Mesodermal cell (in vitro differentiated cells): ENCODE measurements around the gene MUC21.
A peak's percentile ranks its signal among the peaks of the same experiment; 100 is the strongest.
"Not testable (repeated sequence)": the region's sequence is repeated elsewhere in the genome, so short reads cannot be mapped to it uniquely, and the experiment has no call there.

Experiments used
- H3K27ac ChIP-seq: 2 replicates; pipeline ENCODE4 v1.7.0; 2013; ENCODE audit warnings: mild to moderate bottlenecking, low read depth, low read length, moderate library complexity; ENCODE audit not compliant: severe bottlenecking
- H3K36me3 ChIP-seq: 2 replicates; pipeline ENCODE4 v1.7.1; 2013; ENCODE audit warnings: mild to moderate bottlenecking, low read length, moderate library complexity; ENCODE audit not compliant: control insufficient read depth, insufficient read depth
- H3K4me1 ChIP-seq: one replicate; pipeline ENCODE4 v1.7.1; 2013; ENCODE audit warnings: mild to moderate bottlenecking, low read length; ENCODE audit not compliant: insufficient read depth, control insufficient read depth, poor library complexity, severe bottlenecking
- H3K4me3 ChIP-seq: 2 replicates; pipeline ENCODE4 v1.7.0; 2013; ENCODE audit warnings: low read length, control low read depth, mild to moderate bottlenecking; ENCODE audit not compliant: insufficient read depth, poor library complexity, severe bottlenecking; ENCODE audit errors: extremely low read depth
- H3K9me3 ChIP-seq: 2 replicates; pipeline ENCODE4 v1.7.1; 2013; ENCODE audit warnings: mild to moderate bottlenecking, low read length, moderate library complexity; ENCODE audit not compliant: control insufficient read depth
- WGBS, 2 experiments: methylation state at CpG; one replicate each; pipeline ENCODE4 v1.1.5; 2013; ENCODE audit warnings: missing lambda C conversion rate in 2 of 2; ENCODE audit not compliant: insufficient coverage in 2 of 2; 5-methylcytosine and 5-hydroxymethylcytosine counted together

MUC21 gene

DNA sequence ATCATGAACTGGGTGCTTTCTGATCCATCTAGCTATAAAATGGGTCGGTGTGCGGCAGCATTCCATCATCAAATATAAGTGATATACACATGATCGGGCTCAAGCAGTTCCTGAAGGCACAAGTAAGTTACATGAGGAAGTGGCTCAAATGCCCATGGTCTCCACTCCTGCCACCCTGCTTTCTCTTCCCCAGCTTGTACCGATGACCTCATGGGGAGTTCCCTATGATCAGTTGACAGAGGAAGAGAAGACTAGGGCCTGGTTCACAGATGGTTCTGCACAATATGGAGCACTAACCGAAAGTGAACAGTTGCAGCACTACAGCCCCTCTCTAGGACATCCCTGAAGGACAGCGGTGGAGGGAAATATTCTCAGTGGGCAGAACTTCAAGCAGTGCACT, 14.3 kb upstream of the MUC21 start:
- H3K9me3 ChIP-seq, H3K36me3 ChIP-seq, H3K27ac ChIP-seq, H3K4me1 ChIP-seq, H3K4me3 ChIP-seq: not testable (repeated sequence)
- WGBS, 2 experiments, result 96 to 100% methylated on average over 3 to 4 of the region's 6 CpGs

DNA sequence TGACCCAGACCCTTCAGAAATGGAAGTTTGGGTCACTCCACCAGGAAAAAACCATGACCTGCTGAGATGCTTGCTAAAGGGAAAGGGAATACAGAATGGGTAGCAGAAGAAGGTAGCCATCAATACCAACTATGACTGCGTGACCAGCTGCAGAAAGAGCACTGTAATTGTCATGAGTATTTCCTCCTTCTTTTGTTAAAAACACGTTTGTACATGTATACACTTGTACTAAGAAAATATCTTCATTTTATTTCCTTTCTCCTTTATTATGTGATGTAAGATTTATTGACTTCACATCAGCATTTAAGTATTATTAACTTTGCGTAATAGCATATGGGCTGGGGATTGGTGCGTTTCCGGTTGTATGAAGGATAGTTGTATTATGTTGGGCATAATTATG, 12.6 kb upstream of the MUC21 start:
- Histone ChIP-seq H3K27ac (no peak overlapping the region), H3K4me3 (no peak overlapping the region), H3K36me3 (no peaks in the 10 kb centered on the region), H3K9me3 (no peaks in the 10 kb centered on the region), H3K4me1 (no peaks in the 10 kb centered on the region)
- 92 to 100% methylated on average over 2 to 4 of the region's 5 CpGs for WGBS, 2 experiments

DNA sequence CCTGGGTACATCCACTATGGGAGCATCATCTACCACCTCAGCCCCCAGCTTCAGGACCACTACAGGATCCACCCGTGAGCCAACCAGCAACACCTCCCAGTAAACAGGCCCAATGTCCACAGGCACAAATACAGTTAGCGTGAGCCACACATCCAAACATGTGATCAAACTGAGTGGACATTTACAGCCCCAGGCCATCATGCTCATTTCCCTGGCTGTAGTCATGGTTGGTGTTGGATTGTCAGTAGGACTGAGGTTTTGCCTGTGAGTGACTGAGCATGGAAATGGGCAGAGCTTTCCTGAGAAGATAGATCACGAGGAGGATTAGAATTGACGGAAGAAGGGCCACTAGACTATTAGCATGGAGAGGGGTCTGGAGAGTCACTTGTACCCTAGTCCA, 10.7 kb upstream of the MUC21 start:
- Histone ChIP-seq H3K27ac (no peak overlapping the region), H3K4me1 (no peaks in the 10 kb centered on the region), H3K36me3 (no peaks in the 10 kb centered on the region), H3K9me3 (no peaks in the 10 kb centered on the region), H3K4me3 (no peak overlapping the region)
- WGBS, 2 experiments, result 90 to 94% methylated on average over 3 of the region's 4 CpGs

DNA sequence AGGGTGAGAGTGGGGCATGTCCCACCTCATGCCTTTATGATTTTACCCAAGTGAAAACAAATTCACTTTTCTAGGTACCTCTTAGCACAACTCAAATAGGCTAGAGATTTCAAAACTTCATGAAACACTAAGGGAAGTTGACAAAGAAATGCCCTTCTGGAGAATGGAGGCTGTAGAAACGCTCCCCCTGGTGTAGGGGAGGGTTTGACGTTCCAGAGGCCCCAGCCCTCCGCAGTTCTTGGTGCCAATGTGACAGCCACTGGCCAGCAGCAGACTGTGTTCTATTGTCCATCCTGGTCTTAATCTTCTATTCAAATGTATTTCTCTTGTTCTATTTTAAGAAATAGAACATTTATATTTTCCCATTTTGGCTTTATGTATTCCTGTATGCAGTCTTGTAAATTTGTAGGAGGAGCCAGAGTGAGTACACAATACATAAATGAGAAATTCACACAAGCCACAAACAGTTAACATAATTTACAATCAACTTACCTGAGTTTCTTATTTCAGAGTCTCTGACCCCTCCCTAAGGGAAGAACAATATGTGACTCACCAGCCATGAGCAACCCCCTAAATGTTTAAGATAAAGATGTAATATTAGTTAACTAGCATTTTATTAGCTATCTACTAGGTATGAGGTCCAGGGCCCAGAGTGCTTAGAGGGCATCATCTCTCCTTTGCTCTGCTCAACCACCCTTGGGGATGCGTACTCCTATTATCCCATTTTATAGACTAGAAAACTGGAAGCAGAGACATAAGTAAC, 8.8 kb upstream of the MUC21 start:
- H3K4me1 ChIP-seq, result no peaks in the 10 kb centered on the region
- no peak overlapping the region for H3K4me3 ChIP-seq
- WGBS, 2 experiments, result 76 to 100% methylated on average over 1 to 4 of the region's 4 CpGs
- H3K9me3 ChIP-seq, result no peaks in the 10 kb centered on the region
- H3K36me3 ChIP-seq, result no peaks in the 10 kb centered on the region
- H3K27ac ChIP-seq, result no peak overlapping the region

DNA sequence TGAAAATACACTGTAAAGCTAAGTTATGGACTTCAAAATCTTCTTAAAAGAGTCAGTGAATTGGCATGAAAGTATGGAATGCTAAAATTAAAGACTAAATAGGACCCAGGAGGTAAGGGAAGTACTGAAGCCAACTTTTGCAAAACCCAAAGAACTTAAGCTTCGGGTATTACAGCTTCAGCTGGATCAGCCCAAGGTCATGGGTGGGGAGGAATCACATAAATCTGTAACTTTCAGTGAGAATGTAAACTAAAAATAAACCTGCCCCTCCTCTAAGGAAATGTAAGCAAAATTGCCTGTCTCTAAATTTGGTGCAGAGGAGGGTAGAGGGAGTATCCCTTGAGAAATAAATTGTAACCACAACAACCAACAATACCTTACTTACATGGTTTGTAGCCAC, 4.4 kb upstream of the MUC21 start:
- no peak overlapping the region for H3K27ac ChIP-seq
- 100% methylated on average over 1 of the region's 1 CpG; no CpG with 5 or more reads in 1 of the 2 experiments for WGBS, 2 experiments
- no peaks in the 10 kb centered on the region for H3K36me3 ChIP-seq
- no peak overlapping the region for H3K4me3 ChIP-seq
- no peaks in the 10 kb centered on the region for H3K9me3 ChIP-seq
- no peaks in the 10 kb centered on the region for H3K4me1 ChIP-seq

DNA sequence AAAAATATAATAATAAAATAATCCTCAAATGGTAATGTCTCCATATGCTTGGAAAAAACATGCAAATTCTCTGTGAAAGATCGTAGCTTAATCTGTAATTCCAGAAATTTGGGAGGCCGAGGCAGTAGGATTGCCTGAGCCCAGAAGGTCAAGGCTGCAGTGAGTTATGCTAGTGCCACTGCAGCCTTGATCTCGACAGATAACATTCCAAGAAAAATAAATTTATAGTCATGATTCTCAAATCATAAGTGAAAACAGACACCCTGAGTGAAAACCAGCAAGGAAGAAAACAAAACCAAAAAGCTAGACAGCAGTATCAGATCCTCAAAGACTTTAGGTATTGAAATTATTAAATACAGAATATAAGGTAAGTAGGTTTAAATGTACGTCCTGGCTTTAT, 3.8 kb upstream of the MUC21 start:
- H3K4me3 ChIP-seq, result no peak overlapping the region
- 81 to 100% methylated on average over 2 of the region's 4 CpGs for WGBS, 2 experiments
- no peaks in the 10 kb centered on the region for H3K9me3 ChIP-seq
- no peak overlapping the region for H3K27ac ChIP-seq
- H3K36me3 ChIP-seq, result no peaks in the 10 kb centered on the region
- no peaks in the 10 kb centered on the region for H3K4me1 ChIP-seq

DNA sequence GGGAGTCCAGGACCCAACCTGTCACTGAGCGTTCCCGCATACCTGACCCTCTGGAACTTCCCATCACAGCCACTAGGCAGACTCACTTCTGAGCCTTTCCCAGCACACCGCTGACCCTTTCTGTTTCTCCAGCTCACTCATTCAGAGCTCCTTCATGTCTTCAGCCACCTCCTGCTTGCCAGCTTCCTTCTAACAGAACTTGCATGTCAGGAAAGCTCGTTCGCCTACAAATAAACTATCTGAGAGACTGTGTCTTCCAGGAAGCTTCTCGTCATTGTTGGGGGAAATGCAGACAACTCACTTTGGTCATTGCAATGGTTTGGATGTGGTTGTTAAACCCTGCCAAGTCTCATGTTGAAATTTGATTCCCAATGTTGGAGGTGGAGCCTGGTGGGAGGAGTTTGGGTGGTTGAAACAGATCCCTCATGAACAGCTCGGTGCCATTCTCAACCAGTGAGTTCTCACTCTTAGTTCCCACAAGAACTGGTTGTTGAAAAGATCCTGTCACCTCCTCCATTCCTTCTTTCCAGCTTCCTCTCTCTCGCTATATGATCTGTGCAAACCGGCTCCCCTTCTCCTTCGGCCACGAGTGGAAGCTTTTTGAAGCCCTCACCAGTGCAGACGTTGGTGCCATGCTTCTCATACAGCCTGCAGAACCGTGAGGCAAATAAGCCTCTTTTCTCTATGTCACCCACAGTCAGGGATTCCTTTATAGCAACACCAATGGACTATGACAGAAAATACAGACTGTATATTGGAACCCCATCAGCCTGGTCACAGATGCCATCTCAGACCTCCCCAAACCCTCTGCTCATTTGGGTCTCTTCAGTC, 1.4 kb upstream of the MUC21 start:
- Histone ChIP-seq H3K36me3 (no peaks in the 10 kb centered on the region), H3K4me1 (no peaks in the 10 kb centered on the region), H3K4me3 (no peak overlapping the region), H3K27ac (peak overlapping the region; percentile 36), H3K9me3 (no peaks in the 10 kb centered on the region)
- 32 to 56% methylated on average over 8 to 12 of the region's 13 CpGs for WGBS, 2 experiments

DNA sequence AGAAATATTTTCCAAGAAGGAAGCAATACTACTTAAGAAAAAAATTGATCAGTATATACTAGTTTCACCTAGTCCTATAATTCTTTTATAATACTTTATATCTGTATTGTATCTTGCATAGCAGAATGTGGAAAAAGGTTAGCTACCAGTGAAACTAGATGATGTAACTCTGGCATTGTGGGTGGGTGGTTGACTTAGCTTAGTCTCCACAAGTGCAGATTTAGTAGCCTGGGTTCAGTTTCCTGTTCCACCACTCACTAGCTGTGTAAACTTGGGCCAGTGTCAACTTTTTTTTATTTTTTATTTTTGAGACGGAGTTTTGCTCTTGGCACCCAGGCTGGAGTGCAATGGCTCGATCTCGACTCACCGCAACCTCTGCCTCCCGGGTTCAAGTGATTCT, 2.0 kb downstream of the MUC21 start:
- WGBS, 2 experiments, result 93 to 97% methylated on average over 4 to 5 of the region's 5 CpGs

DNA sequence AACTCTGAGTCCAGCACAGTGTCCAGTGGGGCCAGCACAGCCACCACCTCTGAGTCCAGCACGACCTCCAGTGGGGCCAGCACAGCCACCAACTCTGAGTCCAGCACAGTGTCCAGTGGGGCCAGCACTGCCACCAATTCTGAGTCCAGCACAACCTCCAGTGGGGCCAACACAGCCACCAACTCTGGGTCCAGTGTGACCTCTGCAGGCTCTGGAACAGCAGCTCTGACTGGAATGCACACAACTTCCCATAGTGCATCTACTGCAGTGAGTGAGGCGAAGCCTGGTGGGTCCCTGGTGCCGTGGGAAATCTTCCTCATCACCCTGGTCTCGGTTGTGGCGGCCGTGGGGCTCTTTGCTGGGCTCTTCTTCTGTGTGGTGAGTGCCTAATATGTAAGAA, 3.8 kb downstream of the MUC21 start:
- WGBS, 2 experiments, result 93 to 97% methylated on average over 4 of the region's 6 CpGs
- H3K4me1 ChIP-seq, result no peaks in the 10 kb centered on the region

More for the DNA sequence above, 2.0 kb downstream of the MUC21 start:
- Histone ChIP-seq H3K4me3 (no peak overlapping the region), H3K27ac (no peak overlapping the region), H3K9me3 (no peaks in the 10 kb centered on the region), H3K4me1 (no peaks in the 10 kb centered on the region), H3K36me3 (no peaks in the 10 kb centered on the region)

DNA sequence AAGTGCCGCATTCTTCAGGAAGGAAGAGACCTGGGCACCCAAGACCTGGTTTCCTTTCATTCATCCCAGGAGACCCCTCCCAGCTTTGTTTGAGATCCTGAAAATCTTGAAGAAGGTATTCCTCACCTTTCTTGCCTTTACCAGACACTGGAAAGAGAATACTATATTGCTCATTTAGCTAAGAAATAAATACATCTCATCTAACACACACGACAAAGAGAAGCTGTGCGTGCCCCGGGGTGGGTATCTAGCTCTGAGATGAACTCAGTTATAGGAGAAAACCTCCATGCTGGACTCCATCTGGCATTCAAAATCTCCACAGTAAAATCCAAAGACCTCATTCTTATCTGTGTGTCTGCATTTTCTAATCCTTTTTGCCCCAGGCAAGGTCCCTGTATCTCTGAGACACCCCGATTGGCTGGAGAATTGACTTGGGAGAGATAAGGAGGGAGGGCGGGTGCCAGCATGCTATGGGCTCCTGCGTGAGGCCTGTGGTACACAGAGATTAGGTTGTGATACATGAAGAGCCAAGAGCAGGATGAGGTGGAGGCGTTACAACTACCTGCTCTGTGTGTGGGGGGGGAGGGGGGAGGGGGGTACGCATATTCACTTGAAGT, 4.8 kb downstream of the MUC21 start:
- no peak overlapping the region for H3K4me3 ChIP-seq
- no peaks in the 10 kb centered on the region for H3K4me1 ChIP-seq
- no peak overlapping the region for H3K27ac ChIP-seq
- WGBS, 2 experiments, result 93 to 96% methylated on average over 8 of the region's 9 CpGs
- no peaks in the 10 kb centered on the region for H3K36me3 ChIP-seq
- no peaks in the 10 kb centered on the region for H3K9me3 ChIP-seq

More for the DNA sequence above, 3.8 kb downstream of the MUC21 start:
- Histone ChIP-seq H3K36me3 (no peaks in the 10 kb centered on the region), H3K9me3 (no peaks in the 10 kb centered on the region), H3K4me3 (no peak overlapping the region), H3K27ac (no peak overlapping the region)
